ENCODE measurements around the gene HSPB1.

The HSPB1 gene

GRCh38 chr7:76330261-76330660, 27.8 kb downstream of the HSPB1 start:
- POLR2A ChIA-PET, result no interaction called here
- CTCF ChIA-PET, result interaction anchor here (1.0 kb wide), 1 partner anchor 93 kb away, joined by 3 read pairs; no protein-coding TSS in a partner anchor
- peaks cover 20 to 48% of the 10 kb centered on the region in 2 experiments for H3K36me3 ChIP-seq (ENCODE audit: control insufficient read depth in 2 of 2, insufficient read depth in 1 of 2, low read length in 2 of 2)

GRCh38 chr7:76330673-76331072, 28.2 kb downstream of the HSPB1 start:
- Histone ChIP-seq H3K4me1 (ENCODE audit: control insufficient read depth, insufficient read depth, low read length) (0 out of 2 replicates have a peak, but pooled peaks cover 8% of the 10 kb centered on the region), H3K9me3 (ENCODE audit: control insufficient read depth, insufficient read depth, low read depth, low read length) (no peaks in the 10 kb centered on the region), H3K4me3 (ENCODE audit: low read depth, low read length) (no peak overlapping the region), H3K36me3 (ENCODE audit: control insufficient read depth in 2 of 2, insufficient read depth in 1 of 2, low read length in 2 of 2) (peaks cover 16 to 46% of the 10 kb centered on the region in 2 experiments), H3K27ac (ENCODE audit: extremely low read depth, low read depth, low read length) (no peak overlapping the region)
- no peak for TF ChIP-seq KLF10 (tag by site-specific recombination; IDR thresholded peaks at IDR 0.05)
- no peak for TF ChIP-seq ZSCAN16 (tag by site-specific recombination; IDR thresholded peaks at IDR 0.05)
- no peak for TF ChIP-seq ZNF785 (tag by site-specific recombination; IDR thresholded peaks at IDR 0.05)
- TF ChIP-seq ZNF658 (tag by site-specific recombination; IDR thresholded peaks at IDR 0.05), result no peak
- no peak for TF ChIP-seq ZNF341 (tag by site-specific recombination; IDR thresholded peaks at IDR 0.05; ENCODE audit: low read depth)
- no peak for TF ChIP-seq EGR2 (tag by site-specific recombination; IDR thresholded peaks at IDR 0.05; ENCODE audit: low read depth)
- TF ChIP-seq OSR2 (tag by site-specific recombination; IDR thresholded peaks at IDR 0.05), result no peak
- TF ChIP-seq ZBTB6 (tag by site-specific recombination; IDR thresholded peaks at IDR 0.05), result no peak
- no peak for TF ChIP-seq ZNF221 (tag by site-specific recombination; IDR thresholded peaks at IDR 0.05; ENCODE audit: borderline replicate concordance)
- TF ChIP-seq ZNF549 (tag by site-specific recombination; IDR thresholded peaks at IDR 0.05), result no peak
- TF ChIP-seq ZNF366 (tag by site-specific recombination; conservative IDR thresholded peaks at IDR 0.05), result no peak
- TF ChIP-seq RBAK (tag by site-specific recombination; IDR thresholded peaks at IDR 0.05), result no peak
- TF ChIP-seq ZFP41 (tag by site-specific recombination; IDR thresholded peaks at IDR 0.05; ENCODE audit: borderline replicate concordance), result no peak
- TF ChIP-seq SETDB1 (IDR thresholded peaks at IDR 0.05; ENCODE audit: insufficient read length, low read length), result no peak
- TF ChIP-seq REST (tag by site-specific recombination; IDR thresholded peaks at IDR 0.05), result no peak
- TF ChIP-seq YY1 (tag by site-specific recombination; IDR thresholded peaks at IDR 0.05), result no peak
- no peak for TF ChIP-seq ZNF274 (IDR thresholded peaks at IDR 0.05; ENCODE audit: low read length)
- no peak for TF ChIP-seq ZNF274 (tag by site-specific recombination; IDR thresholded peaks at IDR 0.05; ENCODE audit: borderline replicate concordance)
- ChIA-PET POLR2A (no interaction called here), CTCF (interaction anchor here (1.0 kb wide), 1 partner anchor 93 kb away, joined by 3 read pairs; no protein-coding TSS in a partner anchor)

More at GRCh38 chr7:76330261-76330660, 27.8 kb downstream of the HSPB1 start:
- TF ChIP-seq ZNF23 (tag by site-specific recombination; IDR thresholded peaks at IDR 0.05; ENCODE audit: borderline replicate concordance) (no peak), ZXDB (tag by site-specific recombination; IDR thresholded peaks at IDR 0.05) (no peak), YY2 (tag by site-specific recombination; IDR thresholded peaks at IDR 0.05) (no peak), ZNF677 (tag by site-specific recombination; IDR thresholded peaks at IDR 0.05) (no peak), ZBTB8A (tag by site-specific recombination; IDR thresholded peaks at IDR 0.05) (no peak)
- Histone ChIP-seq H3K4me3 (ENCODE audit: low read depth, low read length) (no peak overlapping the region), H3K4me1 (ENCODE audit: control insufficient read depth, insufficient read depth, low read length) (0 out of 2 replicates have a peak, but pooled peaks cover 8% of the 10 kb centered on the region), H3K9me3 (ENCODE audit: control insufficient read depth, insufficient read depth, low read depth, low read length) (no peaks in the 10 kb centered on the region), H3K27ac (ENCODE audit: extremely low read depth, low read depth, low read length) (no peak overlapping the region)
